HG03097 (cell line): ENCODE data around the gene LAMA3.
"Not testable (repeated sequence)": the region's sequence is repeated elsewhere in the genome, so short reads cannot be mapped to it uniquely, and the experiment has no call there.

Experiments
- ATAC-seq: cut with Tn5 transposase; IDR thresholded peaks from one replicate; pipeline ENCODE4 v1.9.1; 2021; ENCODE audit not compliant: unreplicated experiment, low FRiP score

The LAMA3 gene

GRCh38 chr18:23725827-23726661, 36.8 kb downstream of the LAMA3 start:
- ATAC-seq: no peak

DNA sequence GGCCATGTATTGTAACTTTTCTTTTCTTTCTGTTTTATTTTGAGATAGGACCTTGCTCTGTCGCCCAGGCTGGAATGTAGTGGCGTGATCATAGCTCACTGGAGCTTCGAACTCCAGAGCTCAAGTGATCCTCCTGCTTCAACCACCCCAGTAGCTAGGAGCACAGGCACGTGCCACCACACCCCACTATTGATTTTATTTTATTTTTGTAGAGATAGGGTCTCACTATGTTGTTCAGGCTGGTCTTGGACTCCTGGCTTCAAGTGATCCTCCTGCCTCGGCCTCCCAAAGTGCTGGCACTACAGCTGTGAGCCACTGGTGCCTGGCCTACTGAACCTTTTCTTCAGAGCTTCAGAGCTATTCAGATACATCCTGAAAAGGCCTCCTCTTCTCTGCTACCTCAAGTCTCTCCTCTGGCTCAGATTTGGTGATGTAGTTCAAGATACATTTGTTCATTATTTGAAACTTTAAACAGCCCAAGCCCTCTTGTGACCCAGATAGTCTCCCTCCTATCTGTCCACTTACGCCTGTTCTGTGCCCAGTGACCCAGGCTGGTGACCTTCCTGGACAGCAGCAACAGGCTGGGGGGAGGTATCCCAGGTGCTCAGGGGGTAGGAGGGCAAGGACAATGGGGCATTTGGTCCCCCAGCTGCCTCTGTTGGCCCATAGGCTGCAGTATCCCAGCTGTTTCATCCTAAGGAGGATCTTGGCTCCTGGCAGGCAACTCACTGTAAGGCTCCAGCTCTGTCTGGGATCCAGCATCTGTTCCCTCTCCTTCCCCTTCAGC, 38.6 kb downstream of the LAMA3 start:
- no peak for ATAC-seq

- ATAC-seq: no peak
Measured at GRCh38 chr18:23730857-23731256, 41.6 kb downstream of the LAMA3 start.

DNA sequence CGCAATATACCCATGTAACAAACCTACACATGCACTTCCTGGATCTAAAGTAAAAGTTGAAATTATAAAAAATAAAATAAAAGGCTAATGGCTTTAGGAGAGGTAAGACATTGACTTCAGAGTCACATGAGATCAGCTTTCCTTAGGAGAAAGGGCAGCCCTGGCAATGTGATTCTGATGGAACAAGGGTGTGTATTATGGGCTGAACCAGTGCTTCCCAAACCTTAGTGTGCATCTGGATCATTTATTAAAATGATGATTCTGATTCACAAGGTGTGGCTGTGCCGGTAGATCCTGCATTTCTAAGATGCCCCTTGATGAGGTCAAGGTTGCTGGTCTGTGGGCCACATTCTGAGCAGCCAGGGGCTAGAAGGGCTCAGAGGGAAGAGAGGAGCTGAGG, 42.6 kb downstream of the LAMA3 start:
- no peak for ATAC-seq

GRCh38 chr18:23732439-23732838, 43.2 kb downstream of the LAMA3 start:
- ATAC-seq: no peak

DNA sequence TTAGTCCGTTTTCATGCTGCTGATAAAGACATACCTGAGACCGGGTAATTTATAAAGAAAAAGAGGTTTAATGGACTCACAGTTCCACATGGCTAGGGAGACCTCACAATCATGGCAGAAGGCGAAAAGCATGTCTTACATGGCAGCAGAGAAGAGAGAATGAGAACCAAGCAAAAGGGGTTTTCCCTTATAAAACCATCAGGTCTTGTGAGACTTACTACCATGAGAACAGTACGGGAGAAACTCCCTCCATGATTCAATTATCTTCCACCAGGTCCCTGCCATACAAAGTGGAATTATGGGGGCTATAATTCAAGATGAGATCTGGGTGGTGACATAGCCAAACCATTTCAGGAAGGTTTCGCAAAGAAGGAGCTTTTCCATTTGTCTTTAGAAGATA, 44.0 kb downstream of the LAMA3 start:
- ATAC-seq: not testable (repeated sequence)

- no peak for ATAC-seq
Measured at GRCh38 chr18:23733895-23734294, 44.6 kb downstream of the LAMA3 start.

GRCh38 chr18:23735021-23735464, 45.8 kb downstream of the LAMA3 start:
- peak; percentile 60 for ATAC-seq

DNA sequence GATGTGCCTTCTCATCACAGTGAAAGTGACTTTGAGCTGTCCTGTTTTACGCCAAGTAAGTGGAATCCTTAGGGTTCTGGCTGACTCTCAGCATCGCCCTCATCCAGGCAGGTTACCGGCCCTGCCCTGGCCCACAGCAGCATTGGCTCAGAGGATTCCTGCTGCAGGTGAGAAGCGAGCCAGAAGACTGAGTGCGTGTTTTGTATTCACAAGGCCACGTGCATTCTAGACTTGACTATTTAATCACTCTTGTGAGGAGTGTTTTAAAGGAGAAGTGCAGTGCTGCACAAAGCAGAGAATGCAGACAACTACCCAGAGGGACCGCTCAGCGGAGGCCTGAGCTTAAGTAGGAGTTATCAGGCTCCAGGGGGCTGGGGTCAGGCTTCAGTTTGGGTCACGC, 48.3 kb downstream of the LAMA3 start:
- no peak for ATAC-seq

DNA sequence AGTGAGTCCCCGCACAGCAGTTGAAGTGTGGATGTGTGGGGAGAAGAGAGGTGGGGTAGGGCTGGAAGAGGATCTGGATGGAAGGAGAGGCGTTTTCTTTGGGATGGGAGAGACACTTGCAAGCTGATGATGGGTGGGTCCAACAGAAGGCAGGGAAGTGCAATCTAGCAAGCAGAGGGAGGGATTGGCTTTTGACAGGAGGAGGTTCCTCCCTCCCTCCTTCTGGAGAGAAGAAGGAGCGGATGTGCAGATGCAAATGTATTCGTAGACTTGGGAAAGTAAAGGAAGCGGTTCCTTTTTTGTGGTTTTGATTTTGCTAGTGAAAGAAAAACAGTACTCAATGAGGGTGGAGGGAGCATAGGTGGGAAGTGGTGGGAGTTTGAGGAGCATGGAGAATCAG, 48.9 kb downstream of the LAMA3 start:
- ATAC-seq: no peak

- ATAC-seq: no peak
Measured at GRCh38 chr18:23738575-23738974, 49.3 kb downstream of the LAMA3 start.

DNA sequence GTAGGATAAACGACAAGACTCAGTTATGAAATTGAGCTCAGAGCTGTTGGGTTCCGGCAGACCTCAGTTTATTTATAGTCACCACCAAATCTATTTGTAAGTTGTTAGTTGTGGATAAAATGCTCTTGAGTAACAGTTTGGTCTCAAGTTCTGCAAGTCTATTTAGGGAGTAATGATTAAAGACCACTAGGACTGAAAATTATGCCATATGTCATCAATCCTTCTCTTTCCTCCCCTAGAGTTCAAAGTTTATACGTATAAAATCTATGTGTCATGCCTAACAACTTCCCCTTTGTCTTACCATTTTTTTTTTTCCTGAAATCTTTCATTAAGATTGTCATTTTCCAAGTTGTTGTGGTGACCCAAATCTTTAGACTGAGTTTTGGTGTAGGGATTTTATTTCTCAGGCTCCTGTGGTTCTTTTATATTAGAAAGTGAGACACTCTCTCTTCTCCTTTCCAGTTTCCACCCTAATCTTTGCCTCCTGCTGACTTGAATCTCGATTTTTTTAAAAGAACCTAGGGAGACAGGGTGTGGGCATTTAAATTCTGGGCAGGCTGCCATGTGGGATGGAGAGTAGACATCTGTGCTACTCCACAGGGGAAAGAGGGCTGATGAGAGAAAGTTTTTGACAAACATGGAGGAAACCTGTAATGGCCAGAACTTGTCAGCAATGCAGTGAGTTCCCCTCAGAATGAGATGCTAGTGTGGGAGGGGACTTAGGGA, 51.0 kb downstream of the LAMA3 start:
- no peak for ATAC-seq

DNA sequence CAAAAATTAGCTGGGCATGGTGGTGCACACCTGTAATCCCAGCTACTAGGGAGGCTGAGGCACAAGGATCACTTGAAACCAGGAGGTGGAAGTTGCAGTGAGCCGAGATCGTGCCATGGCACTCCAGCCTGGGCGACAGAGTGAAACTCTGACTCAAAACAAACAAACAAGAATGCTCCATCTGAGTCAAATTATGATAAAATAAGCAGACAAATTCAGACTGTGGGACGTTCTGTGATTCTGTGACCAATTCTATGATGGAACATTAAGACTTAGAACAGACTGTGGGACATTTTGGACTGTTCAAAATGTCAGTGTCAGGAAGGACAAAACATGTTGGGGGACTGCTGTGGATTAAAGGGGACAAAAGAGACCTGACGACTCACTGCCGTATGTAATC, 52.7 kb downstream of the LAMA3 start:
- ATAC-seq: not testable (repeated sequence)

GRCh38 chr18:23743733-23744333, 54.6 kb downstream of the LAMA3 start:
- no peak for ATAC-seq

- no peak for ATAC-seq
Measured at GRCh38 chr18:23745366-23745765, 56.1 kb downstream of the LAMA3 start.

DNA sequence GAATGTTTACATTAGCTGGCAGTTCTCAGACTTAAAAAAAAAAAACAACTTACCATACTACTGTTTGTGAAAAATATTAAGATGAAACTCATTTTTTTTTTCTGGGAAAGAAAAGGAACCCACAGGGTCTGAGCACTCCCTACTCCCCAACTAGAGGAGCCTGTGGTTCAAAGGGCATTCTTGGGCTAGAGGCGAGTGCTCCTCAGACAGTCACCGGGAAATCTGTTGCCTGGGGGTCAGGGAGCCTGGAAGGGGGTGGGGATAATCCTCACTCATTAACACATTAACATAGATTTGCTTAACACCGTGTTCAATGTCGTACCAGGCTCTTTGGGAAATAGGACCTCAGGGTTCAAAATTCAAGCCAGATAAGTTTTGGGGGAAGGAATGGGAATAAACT, 57.6 kb downstream of the LAMA3 start:
- ATAC-seq: no peak

DNA sequence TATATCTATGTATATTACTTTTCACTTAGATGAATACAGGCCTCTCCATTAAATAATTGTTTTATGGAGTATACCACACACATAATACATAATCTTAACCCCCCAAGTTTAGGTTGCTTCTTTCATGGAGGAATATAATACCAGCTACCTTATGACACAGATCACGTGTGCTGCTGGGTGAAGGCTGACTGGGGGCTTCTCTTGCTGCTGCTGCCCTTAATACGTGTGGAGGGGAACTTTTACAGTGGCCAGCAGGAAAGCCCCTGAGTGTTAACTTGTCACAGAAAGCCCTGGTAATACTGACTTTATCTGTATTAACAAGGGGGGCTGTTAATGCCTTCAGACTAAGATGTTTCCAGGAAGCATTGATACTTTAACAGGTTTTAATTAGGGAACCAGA, 63.1 kb downstream of the LAMA3 start:
- ATAC-seq: no peak

GRCh38 chr18:23752796-23753195, 63.5 kb downstream of the LAMA3 start:
- ATAC-seq: no peak

DNA sequence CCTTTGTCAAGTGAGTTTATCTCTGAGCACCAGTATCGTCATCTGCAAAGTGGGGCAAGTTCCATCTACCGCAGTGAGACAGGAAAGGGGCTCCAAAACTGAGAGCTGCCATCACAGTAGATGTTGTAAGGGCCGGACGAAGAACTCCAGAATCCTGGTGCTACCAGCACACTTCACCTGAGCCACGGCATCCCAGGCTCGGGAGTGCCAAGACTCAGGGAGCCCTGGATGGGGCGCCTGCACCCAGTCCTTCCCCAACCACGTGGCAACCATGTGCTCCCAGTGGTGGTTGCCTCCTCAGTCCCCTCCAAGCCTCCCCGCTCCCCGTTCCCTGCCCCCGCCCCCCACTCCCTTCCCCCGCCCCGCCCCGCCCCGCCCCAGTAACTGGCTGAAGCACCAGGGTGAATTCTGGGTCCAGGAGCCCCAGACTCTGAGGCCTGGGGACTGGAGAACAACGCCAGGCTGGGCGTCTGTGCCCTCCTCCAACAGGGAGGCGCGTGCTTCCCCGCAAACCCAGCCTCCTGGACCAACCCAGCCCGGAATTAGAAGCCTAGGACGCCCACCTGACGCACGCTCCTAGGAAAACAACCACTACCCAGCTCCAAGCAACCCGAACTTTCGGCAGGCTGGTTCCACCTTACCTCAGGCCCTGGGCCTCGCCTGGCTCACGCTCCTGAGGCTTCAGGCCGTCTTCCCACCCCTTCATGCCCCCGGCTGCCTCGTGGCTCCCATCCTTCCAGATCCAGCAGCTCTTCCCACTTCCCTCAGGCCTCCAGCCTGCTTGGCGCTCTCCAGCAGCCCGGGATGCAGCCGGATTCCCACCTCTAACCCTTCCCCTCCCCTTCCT, 67.6 kb downstream of the LAMA3 start:
- no peak for ATAC-seq

GRCh38 chr18:23757437-23757733, 68.1 kb downstream of the LAMA3 start:
- no peak for ATAC-seq
